ENCODE measurements around the gene RNF224.

RNF224 gene

GRCh38 chr9:137215196-137215986 is 11.9 kb upstream of the RNF224 start:
- DNase-seq (ENCODE audit: low spot score) = no peak

- DNase-seq (ENCODE audit: low spot score) = no peak
Observed at GRCh38 chr9:137216188-137216965, 10.9 kb upstream of the RNF224 start.

GRCh38 chr9:137217276-137218211 is 9.8 kb upstream of the RNF224 start:
- no peak for DNase-seq (ENCODE audit: low spot score)

DNA sequence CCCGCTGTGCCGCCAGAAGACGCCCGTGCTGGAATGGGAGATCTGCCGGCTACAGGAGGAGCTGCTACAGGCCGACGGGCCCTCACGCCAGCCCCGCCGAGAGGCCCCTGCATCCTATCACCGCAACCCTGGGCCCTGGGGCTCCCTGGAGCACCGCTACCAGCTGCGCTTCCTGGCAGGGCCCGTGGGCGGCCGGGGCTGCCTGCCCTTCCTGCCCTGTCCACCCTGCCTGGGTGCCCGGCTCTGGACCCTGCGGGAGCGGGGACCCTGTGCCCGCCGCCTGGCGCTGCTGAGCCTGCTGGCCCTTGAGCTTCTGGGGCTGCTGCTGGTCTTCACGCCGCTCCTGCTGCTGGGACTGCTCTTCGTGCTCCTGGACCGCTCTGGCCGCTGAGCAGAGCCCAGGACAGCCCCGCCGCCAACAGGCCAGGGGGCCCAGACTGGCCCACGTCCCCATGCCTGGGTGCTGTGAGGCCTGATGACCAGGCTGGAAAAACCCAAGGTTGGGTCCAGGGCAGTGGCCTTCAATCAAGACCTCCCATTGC is 9.0 kb upstream of the RNF224 start:
- no peak for DNase-seq (ENCODE audit: low spot score)

DNA sequence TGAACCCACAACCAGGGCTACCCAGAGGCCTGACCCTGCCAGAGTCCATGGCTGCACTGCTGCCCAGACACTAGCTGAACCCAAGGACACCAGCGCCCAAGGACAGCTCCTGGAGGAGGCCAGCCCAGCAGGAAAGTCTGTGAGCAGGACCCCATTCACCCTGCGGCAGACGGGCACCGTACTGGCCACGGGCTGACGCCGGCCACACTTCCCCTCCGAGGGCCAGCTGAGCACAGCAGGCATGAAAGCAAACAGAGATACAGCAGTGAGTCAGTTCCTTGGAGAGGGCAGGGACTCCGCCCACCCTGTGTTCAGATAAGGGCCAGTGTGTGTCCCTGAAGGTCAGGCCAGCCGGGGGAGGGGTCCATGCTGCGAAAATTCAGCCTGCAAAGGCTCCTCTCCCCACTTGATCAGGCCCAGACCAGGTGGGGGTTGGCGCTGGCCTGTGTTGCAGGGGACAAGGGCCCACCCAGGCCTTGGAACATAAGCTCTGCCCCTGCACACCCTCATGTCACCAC is 8.5 kb upstream of the RNF224 start:
- no peak for DNase-seq (ENCODE audit: low spot score)

DNA sequence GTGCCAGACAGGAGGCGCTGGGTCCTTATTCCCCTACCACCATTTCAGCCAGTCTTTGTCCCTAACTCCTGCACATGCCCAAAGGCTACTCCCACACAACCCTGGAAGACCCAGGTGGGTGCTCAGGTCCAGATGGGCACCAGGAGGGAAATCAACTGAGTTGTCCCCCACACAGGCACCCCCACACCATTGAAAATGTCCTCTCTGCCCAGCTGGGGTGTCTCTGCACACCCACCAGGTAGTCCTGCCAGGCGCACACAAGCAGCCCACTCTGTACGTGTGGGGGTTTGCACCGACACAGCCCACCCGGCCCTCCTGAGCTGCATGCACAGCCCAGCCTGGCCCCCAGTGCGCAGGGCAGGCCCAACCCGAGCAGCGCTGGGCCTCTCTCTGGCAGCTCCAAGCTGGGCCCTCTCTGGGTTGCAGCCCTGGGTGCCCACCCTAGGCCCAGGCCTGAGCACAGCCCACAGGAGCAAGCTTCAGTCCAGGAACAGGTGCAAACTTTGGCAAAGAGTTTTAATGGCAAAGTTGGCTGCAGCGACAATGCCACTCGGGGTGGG is 7.5 kb upstream of the RNF224 start:
- DNase-seq (ENCODE audit: low spot score) = no peak

GRCh38 chr9:137220317-137221094 is 6.8 kb upstream of the RNF224 start:
- no peak for DNase-seq (ENCODE audit: low spot score)

GRCh38 chr9:137221095-137221505 is 6.2 kb upstream of the RNF224 start:
- DNase-seq (ENCODE audit: low spot score) = no peak

DNA sequence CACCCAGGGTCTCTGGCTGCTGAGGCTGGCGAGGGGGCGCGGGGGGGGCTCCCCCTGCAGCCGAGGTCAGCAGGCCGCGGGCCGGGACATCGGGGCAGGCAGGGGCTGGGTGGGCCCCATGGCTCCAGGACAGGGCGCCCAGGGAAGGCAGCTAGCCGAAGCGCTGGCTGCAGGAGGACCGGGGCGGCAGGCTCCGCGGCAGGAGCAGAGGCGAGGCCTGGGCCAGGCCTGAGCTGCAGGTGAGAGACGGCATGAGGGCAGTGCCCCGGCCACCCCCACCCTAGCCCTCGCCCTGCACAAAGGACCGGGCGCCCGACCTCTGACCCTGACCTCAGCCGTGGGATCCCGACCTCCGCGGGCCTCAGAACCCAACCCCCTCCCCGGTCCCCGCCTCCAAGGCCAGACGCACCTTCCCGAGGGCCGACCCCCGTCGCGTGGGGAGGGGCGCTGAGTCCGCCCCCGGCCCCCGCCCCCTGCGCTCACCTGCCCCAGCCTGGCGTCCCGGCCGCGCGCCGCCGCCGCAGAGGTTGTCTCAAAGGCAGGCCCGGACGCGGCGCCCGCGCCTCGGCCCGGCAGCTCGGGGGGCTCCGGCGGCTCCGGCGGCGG is 5.7 kb upstream of the RNF224 start:
- no peak for DNase-seq (ENCODE audit: low spot score)

DNA sequence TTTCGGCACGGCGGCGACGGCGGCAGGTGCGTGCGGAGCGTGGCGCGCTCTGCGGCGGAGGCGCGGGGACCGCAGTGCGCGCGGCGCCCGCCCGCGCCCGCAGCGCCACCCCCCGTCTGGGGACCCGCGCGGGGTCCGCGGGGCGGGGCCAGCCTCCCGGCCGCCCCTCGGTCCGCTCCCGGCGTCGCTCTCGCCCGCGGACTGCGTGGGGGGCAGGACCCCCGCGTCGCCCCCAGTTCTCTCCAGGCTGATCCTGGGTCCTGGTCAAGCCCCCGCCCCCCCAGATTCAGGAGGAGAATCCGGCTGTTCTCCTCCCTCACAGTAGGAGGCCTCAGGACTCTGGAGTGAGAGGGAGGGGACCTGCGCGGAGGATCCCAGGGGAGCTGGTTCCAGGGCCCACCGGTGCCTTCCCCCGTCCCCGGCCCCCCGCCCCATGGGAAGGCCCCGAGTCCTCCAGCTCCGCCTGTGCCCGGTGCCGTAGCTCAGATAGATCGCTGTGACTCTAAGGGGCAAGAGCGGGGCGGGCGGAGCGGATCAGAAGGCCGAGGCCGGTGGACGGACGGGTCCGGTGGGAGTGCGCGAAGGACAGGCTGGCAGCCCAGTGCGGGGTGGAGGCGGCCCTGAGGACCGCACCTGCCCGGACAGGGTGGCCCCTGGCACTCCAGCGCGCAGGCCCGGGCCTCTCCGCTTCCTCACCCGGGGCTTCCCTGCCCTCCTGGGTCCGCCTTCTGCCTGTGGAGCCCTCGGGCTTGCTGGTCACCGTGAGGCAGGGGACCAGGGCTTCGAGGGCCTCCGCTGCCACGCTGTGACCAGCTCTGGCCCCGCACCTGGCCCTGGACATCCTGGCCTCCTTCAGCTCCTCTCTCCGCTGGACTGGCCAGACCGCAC is 4.9 kb upstream of the RNF224 start, which contains the start of gene RNF208:
Gene RNF208 (minus strand): TSS at position 51 of the 888 bp plus-strand sequence. CDS start 1,028 bp downstream, outside the sequence.
- no peak for DNase-seq (ENCODE audit: low spot score)

DNA sequence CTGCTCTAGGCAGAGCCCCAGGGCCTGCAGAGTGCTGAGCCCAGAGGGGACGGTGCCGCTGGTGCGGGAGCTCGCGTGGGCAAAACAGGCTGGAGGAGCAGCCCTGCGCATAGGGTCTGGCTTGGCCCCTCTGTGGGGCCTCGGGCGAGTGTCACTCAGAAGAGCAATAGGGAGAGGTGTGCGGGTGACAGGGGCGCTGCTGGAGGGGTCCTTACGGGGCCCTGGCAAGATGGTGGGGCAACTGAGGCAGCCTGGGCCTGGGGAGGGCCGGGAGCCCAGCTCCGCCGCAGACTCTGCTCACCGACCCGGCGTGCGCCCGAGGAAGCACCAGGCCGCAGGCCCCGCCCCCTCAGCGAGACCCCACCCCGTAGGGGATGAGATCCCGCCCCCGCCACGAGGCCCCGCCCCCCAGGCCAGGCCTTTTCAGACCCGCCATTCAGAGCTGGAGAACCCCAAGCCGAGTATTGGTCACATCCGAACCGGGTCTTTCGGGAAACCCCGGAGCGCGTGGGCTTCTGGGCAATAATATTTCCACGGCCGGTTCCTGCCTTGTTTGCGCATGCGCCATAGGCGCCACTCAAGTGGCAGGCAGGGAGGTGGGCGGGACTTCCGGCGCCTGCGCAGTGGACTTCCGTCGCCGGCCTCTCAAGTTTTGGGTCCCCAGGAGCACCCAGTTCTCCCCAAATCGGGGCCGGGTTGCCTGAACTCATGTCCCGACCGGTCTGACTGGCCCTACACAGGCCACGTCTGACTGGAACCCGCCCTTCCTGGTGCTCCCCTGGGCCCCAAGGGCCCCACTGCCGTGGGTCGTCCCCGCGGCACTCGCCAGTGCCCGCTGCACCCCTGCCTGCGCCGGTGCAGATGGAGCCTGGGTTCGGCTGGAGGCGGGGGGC is 4.0 kb upstream of the RNF224 start:
- DNase-seq (ENCODE audit: low spot score) = peak; percentile 96

GRCh38 chr9:137224830-137225694 is 2.2 kb upstream of the RNF224 start, which contains the start of gene CYSRT1:
Gene CYSRT1, plus strand, starts transcription at chr9:137225174. Its CDS starts 448 bp downstream, at chr9:137225622.
- no peak for DNase-seq (ENCODE audit: low spot score)

DNA sequence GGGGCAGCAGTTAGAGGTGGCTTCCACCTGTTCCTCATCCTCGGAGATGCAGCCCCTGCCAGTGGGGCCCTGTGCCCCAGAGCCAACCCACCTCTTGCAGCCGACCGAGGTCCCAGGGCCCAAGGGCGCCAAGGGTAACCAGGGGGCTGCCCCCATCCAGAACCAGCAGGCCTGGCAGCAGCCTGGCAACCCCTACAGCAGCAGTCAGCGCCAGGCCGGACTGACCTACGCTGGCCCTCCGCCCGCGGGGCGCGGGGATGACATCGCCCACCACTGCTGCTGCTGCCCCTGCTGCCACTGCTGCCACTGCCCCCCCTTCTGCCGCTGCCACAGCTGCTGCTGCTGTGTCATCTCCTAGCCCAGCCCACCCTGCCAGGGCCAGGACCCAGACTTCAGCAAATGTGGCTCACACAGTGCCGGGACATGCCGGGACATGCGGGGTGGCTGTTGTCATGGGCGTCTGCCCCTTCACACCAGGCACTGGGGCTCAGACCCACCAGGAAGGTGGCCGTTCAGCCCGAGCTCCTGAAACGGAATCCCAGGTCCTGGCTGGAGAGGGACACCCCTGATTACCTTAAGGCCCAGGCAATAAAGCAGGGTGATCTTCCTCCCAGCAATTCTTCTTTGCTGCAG is 1.5 kb upstream of the RNF224 start:
- no peak for DNase-seq (ENCODE audit: low spot score)

GRCh38 chr9:137226338-137227053 is 806 bp upstream of the RNF224 start:
- DNase-seq (ENCODE audit: low spot score) = no peak

DNA sequence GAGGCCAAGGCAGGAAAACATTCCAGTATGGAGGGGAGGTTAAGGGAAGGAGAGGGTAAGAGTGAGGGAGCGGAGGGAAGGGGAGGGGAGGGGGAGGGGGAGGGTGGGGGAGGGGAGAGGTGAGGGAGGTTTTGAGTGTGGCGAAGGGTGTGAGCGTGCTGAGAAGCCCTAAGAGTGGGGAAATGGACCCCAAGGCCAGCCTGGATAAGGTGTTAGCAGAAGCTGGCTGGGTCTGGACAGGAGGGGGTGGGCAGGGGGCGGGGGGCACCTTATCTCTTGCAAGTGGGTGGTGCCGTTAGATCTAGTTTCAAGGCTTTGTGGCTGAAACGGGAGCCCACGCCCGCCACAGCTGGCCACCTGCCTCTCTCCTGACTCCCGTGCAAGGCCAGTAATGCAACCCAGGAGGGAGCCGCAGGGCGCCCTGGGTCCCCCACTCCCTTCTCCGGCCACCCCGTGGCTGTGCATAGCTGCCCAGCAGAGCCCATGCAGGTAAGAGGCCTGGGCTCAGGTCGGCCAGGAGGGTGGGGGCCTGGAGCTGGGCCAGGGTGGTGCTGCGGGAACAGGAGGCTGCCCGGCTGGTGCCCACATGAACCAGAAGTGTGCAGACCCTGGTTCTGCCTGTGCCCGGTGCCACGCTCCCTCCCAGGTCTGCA is 677 bp downstream of the RNF224 start:
- no peak for DNase-seq (ENCODE audit: low spot score)

All from left forelimb (tissue), 1 donor.